NCI-H146 (cell line): ENCODE results near the gene GPD1.
"Not testable (repeated sequence)": the region's sequence is repeated elsewhere in the genome, so short reads cannot be mapped to it uniquely, and the experiment has no call there.

Experiments used
- DNase-seq: peaks from one replicate; lab custom pipeline; 2025; lab: John Stamatoyannopoulos, UW

The GPD1 gene

GRCh38 chr12:50123203-50123602 is 19.4 kb downstream of the GPD1 start:
- DNase-seq = no peak

- DNase-seq = no peak
These were observed 23.7 kb downstream of the GPD1 start for GRCh38 chr12:50127546-50127945.

GRCh38 chr12:50129290-50129689 is 25.5 kb downstream of the GPD1 start:
- no peak for DNase-seq

GRCh38 chr12:50132505-50133135 is 28.8 kb downstream of the GPD1 start:
- no peak for DNase-seq

DNA sequence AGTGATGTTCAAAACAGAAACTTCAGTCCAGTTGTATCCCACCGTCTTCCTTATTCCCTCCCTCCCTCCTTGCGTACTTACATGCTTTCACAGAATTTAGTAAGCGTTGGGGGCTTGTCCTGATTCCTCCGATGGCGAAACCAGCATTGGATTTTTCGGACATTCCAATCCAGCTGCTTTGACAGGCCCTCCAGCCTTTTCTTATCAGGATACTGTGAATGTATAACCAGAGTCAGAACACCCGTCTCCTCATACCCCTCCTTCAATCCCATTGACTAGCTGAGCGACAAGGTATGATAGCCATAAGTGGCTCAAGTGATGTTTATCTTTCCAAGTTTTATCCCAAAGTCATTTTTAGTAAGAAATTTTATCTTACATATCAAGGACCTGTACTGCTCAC is 39.2 kb downstream of the GPD1 start:
- no peak for DNase-seq

DNA sequence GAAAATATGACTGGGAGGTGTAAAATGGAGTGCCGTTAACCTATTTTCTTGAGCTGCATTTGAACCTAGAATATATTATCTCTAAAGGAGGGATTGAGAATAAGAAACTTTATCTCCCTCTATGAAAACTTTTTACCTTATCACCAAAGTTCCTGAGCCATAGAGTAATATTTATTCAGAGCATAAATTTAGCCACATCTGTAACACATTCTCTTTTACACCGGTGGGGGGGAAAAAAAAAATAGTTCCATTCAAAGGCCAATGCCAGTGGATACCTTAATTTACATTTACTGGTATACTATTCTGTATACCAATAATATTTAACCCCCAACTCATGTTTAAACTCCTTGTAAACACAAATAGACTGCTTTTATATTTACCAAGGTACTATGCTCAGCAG is 41.6 kb downstream of the GPD1 start:
- DNase-seq = no peak

DNA sequence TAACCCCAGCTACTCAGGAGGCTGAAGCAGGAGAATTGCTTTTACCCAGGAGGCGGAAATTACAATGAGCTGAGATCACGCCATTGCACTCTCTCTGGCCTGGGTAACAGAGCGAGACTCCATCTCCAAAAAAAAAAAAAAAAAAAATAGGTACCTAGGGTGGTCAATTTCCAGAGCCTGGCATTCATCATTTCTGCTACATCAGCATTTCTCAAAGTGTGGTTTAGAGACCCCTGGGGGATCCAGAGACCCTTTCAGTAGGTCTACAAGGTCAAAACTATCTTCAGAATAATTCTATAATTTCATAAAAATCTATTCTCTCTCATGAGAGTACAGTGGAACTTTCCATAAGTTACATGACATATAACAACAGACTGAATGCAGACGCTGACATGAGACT is 43.5 kb downstream of the GPD1 start:
- DNase-seq = no peak

GRCh38 chr12:50148011-50148410 is 44.2 kb downstream of the GPD1 start:
- not testable (repeated sequence) for DNase-seq

- DNase-seq = no peak
These were observed 45.5 kb downstream of the GPD1 start for GRCh38 chr12:50149311-50149710.

DNA sequence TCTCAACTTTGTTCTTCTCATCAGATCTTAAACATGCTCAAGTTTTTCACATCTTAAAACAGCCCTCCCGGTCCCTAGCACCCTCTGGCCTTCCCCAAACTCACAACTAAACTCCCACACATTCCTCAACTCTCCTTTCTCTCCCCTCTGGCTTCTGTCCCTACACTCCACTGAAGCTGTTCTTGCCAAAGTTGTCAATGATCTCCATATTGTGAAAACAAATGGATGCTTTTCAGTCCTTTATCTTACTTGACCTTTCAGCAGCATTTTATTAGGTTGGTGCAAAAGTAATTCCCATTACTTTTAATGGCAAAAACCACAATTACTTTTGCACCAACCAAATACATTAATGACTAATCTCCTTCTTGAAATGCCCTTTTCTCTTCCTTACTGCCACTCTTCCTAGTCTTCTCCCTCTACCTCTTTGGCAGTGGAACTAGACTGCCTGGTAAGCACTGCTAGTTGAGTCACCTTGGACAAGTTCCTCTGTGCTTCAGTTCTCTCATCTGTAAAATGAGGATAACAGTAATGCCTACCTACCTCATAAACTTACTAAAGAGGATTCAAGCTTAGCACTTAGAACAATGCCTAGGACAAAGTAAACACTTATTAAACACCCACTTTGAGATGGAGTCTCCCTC is 47.4 kb downstream of the GPD1 start:
- DNase-seq = no peak

- DNase-seq = not testable (repeated sequence)
These were observed 51.1 kb downstream of the GPD1 start for GRCh38 chr12:50154947-50155346.

GRCh38 chr12:50156641-50157040 is 52.8 kb downstream of the GPD1 start:
- DNase-seq = no peak

- no peak for DNase-seq
These were observed 53.5 kb downstream of the GPD1 start for GRCh38 chr12:50157259-50157658.

- DNase-seq = no peak
These were observed 56.8 kb downstream of the GPD1 start for GRCh38 chr12:50160643-50161042.
